Measurements from ENCODE around the gene PIK3AP1.

DNA sequence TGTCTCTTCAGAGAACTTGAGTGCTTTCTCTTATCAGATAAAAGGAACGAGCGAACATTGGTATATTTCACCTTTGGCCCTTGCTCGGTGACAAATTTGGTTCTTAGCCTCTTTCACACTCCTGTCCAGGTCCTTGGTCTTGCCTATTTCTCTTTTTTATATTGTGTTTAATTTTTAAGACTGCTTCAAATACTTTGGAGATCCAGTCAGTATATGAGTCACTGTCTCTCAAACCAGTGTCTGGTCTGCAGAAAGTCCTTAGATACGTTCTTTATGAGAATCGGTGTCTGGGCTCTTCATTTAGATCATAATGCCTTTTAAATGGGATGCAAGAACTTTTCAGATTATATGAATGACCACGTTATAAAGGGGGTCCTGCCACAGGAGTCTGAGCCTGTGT, 55.0 kb downstream of the PIK3AP1 start:
- TF ChIP-seq POLR2A (IDR thresholded peaks at IDR 0.05) = no peak
- no peak for TF ChIP-seq CTCF (IDR thresholded peaks at IDR 0.05)
- no peak for TF ChIP-seq POLR2AphosphoS5 (IDR thresholded peaks at IDR 0.05)
